ENCODE results near the gene PLCH1.

- TF ChIP-seq CTCF (IDR thresholded peaks at IDR 0.05) (no peak), POLR2AphosphoS5 (IDR thresholded peaks at IDR 0.05; ENCODE audit: insufficient read depth in 1 of 2, low read depth in 1 of 2) (no peak)
These were observed 176.6 kb downstream of the PLCH1 start for GRCh38 chr3:155568295-155568694.
